ENCODE data around the gene DBNDD2.

DBNDD2 gene

DNA sequence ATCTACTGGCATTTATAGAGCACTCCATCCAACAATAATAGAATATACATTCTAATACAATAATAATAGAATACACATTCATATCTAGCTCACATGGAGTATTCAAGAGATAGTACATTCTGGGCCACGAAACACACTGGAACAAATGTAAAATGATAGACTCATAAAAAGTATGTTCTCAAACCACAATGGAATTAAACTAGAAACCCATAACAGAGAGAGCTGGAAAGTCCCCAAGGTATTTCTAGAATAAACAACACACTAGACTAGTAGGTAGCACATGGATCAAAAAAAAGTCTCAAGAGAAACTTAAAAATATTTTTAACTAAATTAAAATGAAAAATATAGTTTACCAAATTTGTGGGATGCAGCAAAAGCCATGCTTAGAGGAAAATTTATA lies 20.8 kb upstream of the DBNDD2 start:
- no peak for DNase-seq

DNA sequence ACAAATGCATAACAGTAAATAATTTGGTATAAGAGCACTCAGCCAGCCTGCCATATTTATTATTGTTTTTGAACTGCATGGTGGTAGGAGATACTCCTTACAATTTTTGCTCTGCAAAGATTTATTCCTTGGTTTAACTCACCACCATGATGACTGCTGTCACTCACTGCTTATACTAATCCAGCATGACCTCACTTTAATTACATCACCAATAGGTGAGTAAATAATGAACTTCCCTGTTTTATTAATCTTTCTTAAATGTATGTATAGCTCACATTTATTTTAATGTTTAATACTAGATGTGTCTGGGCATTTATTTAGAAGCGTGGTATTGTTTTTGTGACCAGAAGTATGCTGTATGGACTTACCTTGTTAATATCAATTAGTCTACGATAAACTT lies 17.2 kb upstream of the DBNDD2 start:
- no peak for DNase-seq

DNA sequence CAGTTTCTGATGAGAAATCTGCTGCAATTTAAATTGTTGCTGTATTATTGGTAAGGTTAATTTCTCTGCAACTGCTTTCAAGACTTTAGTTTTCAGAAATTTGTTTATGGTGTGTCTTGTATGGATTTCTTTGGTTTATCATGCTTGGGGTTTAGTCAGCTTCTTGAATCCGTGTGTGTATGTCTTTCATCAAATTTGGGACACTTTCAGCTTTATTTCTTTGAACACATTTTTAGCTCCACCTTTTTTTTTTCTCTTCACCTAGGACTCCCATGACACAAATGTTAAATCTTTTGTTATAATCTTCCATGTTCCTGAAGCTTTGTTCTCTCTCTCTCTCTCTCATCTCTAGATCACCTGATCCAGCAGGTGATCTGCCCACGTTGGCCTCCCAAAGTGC lies 16.5 kb upstream of the DBNDD2 start:
- DNase-seq: no peak

DNA sequence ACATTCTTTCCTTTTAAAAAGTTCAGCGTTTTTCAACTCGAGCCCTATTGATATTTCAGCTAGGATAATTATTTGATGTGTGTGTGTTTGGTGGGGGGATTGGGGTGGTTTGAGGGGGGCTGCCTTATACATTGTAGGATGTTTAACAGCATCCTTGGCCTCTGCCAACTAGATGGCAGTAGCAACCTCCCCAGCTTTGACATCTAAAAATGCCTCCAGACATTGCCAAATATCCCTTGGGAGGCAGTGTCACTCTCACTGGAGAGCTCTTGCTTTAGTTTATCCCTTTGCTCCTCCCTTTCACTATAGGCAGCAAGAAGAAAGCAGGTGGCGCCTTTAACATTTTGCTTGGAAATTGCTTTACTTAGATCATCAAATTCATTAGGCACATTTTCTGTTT lies 15.4 kb upstream of the DBNDD2 start:
- DNase-seq: no peak

DNA sequence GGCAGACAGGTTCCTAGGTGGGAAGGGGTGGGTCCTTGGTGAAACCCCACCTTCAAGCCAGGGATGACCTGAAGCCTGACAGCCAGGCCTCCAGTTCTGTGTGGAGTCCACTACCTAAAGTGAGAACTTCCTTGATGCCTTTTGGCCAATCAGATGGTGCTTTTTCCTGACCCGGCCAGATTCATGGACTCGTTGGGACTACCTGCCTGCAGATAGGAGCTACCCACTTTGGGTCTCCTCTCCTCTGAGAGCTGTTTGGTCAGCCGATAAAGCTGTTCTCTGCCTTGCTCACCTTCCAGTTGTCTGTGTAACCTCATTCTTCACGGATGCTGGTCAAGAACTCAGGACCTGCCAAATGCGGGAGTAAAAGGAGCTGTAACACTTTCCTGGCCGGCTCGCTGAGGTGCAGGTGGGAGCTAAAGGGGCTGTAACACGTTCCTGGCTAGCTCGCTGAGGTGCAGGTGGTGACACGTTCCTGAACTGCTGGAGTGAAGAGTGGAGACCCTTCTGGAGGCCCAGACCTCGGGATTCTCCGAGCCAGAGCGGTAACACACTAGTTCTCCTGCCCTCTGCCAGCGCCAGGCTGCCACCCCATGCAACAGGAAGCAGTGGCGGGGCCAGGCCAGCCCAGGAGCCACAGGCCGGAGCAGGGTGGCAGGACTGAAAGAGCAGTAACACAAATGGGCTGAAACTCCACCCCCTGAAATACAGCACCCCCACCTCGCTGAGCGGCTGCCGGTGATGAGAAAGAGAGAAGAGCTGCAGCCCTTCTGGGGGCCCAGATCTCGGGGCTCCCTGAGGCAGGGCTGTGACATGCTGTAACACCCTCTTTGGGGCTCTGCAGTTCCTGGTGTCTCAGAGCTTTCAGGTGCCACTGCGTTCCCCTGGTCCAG lies 13.6 kb upstream of the DBNDD2 start:
- DNase-seq: no peak

DNA sequence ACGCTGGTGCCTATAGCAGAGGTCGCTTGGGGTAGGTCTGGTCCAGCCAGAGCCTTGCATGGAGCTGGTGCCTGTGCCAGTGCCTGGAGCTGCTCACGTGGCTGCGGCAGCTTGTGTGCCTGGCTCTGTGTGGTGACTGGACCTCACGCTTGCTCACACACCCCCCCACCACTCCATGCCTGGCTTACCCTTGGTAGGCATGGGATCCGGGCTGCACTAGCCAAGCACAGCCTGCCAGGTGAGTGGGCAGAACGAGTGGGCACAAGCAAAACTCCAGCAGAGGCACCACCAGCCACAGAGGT lies 13.0 kb upstream of the DBNDD2 start:
- no peak for DNase-seq

DNA sequence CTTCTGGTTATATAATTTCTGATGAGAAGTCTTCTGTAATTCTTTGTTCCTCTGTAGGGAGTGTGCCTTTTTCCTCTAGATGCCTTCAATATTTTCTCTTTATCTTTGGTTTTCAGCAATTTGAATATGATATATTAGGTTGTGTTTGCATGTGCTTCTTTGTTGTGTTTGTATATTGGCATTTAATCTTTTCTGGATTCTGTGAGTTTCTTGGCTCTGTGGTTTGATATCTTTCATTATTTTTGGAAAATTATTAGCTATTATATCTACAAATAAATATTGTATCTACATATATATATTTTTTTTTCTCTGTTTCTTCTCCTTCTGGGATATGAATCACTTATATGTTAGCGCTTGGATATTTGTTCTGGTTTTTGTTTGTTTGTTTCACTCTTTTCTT lies 9.1 kb upstream of the DBNDD2 start:
- no peak for DNase-seq

DNA sequence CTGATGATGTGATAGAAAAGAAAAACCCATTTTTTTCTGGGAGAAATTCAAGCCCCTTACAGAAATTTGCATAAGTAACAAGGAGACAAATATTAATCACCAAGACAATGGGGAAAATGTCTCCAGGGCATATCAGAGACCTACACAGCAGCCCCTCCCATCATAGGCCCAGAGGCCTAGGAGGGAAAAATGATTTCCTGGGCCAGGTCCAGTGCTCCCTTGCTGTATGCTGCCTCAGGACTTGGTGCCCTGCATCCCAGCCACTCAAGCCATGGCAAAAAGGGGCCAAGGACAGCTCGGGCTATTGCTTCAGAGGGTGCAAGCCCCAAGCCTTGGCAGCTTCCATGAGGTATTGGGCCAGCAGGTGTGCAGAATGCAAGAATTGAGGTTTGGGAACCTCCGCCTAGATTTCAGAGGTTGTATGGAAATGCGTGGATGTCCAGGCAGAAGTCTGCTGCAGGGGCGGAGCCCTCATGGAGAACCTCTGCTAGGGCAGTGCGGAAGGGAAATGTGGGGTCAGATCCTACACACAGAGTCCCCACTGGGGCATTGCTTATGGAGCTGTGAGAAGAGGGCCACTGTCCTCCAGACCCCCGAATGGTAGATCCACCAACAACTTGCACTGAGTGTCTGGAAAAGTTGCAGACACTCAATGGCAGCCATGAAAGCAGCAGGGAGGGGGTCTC lies 7.6 kb upstream of the DBNDD2 start:
- DNase-seq: no peak

DNA sequence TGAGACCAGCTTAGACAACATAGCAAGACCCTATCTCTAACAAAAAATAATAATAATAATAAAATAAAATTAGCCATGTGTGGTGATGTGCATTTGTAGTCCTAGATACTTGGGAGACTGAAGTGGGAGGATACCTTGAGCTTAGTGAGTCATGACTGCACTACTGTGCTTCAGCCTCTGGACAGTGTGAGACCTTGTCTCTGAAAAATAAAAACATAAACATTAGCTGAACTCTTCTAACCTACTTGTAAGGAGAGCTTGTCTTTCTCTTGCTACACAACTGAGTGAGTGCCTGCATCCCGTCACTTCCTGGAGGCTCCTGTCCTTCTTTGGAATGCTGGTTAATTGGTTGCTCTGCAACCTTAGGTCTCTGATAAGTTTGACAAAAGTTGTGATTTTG lies 5.1 kb upstream of the DBNDD2 start:
- DNase-seq: no peak

DNA sequence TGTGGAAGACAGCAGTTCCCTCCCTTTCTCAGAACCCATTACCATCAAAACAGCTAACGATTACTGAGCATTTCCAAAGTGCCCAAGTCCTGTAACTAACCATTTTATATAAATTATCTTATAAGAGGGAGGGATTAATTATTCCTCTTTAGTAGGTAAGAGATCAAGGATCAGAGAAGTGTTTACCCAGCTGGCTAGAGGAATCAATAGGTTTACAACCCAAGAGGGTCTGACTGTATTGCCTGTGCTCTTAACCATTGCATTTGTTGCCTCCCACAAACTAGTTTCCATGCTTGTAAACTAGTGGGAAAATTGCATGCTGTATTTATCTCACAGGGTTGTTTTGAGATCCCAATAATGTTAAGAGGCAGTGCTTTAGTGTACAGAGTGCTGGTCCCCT lies 3.7 kb upstream of the DBNDD2 start:
- DNase-seq: no peak

DNA sequence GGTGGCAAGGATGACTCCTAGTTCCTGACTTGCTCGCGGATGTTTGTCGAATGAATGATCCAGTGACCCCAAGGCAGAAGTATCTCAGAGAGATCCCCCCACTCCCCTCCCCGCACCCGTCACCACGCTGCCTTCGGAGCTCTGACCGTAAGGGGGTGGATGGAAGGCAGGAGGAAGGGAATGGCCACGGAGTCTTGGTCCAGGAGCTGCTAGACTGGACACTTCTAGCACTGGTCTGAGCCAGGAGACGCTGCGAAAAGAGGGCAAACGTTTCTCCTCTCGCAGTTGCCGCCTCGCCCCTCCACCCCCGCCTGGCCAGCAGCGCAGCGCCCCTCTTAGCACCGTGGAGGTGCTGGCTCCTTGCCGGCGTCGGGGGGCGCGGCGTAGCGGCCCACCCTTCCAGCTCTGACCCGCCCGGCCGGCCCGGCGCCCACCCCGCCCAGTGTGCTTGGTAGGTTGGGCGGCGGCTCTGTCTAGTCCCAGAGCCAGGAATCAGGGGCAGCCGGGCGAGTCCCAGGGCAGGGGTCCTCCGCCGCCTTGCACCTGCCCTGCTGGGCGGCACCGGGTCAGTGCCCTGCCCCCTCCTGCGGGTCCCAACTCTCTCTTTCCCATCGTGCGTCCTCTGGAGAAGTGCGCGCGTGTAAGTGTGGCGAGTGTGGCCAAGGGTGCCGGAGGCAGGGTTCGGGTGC lies 2.4 kb upstream of the DBNDD2 start:
- DNase-seq: no peak

DNA sequence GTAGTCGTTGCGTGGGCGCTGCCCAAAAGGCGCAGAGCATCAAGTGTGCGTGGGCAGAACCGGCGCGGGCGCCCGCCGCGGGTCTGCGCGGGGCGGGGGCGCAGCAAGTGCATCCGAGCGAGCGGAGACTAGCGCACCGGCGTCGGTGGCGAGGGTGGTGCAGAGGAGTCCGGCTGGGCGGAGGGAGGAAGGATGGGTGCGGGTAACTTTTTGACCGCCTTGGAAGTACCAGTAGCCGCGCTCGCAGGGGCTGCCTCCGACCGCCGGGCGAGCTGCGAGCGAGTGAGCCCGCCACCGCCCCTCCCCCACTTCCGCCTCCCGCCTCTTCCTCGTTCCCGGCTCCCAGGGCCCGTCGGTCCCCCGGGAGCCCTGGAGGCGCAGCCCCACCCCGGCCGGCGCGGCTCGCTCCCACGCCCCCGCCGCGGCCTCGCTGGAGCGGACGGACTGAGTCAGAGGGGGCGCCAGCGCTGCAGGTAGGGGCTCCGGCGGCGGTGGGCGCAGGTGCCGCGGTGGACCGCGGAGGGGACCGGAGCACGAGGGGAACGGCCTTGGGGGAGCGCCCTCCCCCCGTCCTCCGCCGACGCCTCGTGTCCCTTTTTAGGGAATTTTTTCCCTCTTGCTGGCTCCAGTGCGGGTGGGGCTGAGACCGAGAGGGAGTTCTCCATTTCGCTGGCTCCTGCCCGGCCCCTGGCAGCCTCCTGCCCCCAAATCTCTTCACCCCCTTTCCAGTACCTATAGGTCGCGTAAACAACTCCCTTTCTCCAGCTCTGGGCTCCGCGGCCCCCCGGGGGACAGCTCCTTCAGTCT lies 1.6 kb upstream of the DBNDD2 start:
- DNase-seq: peak in 1 of 2 donors; percentile 40

DNA sequence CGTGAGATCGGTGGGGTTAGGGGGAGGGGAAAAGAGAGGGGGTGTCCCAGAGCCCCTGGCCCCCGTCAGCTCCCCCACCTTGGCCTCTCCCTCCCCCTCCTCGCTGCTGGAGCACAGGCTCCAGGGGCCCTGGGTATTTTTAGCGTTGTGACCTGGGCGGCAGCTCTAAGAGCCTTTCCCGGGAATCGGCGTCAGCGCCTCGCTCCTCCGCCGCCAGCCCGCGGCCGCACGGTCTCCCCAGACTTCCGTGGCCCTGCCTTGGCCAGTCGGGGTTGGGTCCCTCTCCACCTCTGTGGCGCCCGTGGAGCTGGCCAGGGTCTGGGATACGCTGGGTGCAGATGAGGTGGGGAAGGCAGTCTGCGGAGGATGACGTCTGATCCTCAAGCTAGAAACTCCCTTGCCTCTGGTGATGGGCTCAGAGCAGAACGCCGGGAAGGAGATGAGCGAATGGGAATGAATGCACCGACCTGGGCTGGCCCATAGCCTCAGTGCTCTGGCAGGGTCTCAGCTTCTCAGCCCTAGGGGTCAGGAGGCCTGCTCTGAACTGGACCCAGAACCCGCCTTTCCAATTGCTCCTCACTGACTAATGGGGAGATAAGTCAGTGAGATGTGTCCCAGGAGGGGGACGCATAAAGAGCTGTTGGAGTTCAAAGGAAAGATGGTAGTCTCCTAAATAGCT lies 883 bp upstream of the DBNDD2 start:
- DNase-seq: no peak

DNA sequence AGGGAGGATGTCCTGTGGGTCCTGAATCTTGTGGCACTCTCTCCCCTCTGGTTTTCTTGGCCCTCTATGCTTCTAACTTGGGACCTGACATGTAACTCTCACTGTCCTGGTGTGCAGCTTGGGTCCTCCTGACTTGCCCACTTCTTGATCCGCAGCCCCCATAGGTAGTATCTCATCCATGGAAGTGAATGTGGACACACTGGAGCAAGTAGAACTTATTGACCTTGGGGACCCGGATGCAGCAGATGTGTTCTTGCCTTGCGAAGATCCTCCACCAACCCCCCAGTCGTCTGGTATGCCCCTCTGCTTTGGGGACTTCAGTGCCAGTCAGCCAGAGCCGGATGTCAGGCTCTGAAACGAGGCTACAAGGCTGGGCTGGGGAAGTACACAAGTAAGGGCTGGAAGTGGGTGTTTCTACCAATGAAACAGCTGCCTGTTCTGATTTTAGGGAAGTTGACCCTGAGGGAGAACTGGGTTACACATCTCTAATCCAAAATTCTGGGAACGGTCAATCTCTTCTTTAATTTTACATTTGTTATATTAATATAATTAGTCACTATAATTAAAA lies 641 bp downstream of the DBNDD2 start:
- DNase-seq: no peak

DNA sequence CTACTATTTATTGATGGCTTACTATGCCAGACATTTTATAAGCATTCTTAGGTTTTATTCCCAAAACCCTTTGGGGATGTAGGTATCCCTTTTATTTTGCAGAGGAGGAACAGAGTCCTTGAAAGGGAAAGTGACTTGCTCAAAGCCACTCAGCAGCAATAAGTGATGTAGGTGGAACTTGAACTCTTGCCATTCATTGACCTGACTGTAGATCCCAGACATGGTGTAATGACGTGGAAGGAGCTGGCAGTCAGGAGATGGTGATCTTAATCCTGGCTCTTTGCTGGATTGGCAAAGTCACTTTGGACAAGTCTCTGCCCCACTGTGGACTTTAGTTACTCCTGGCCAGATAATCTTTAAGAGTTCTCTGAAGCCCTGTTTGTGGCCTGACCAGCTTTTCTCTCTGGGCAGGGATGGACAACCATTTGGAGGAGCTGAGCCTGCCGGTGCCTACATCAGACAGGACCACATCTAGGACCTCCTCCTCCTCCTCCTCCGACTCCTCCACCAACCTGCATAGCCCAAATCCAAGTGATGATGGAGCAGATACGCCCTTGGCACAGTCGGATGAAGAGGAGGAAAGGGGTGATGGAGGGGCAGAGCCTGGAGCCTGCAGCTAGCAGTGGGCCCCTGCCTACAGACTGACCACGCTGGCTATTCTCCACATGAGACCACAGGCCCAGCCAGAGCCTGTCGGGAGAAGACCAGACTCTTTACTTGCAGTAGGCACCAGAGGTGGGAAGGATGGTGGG lies 1.6 kb downstream of the DBNDD2 start:
- no peak for DNase-seq

DNA sequence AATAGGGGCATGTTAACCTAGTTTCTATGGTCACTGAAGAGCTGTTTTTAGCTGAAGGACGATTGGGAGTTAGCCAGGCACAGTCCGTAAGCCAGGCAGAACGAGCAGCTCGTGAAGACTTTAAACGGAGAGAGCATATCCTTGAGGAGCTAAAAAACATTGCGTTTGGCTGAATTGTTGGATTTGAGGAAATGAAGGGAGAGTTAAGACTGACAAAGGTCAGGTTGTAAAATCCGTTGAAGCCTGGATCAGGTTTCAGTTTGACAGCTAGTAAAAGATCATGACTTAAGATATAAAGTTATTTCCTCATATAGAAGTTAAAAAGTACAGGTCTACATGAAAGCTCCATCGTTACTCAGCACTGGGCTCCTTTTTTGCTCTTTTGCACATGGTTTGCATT lies 2.8 kb downstream of the DBNDD2 start:
- no peak for DNase-seq

DNA sequence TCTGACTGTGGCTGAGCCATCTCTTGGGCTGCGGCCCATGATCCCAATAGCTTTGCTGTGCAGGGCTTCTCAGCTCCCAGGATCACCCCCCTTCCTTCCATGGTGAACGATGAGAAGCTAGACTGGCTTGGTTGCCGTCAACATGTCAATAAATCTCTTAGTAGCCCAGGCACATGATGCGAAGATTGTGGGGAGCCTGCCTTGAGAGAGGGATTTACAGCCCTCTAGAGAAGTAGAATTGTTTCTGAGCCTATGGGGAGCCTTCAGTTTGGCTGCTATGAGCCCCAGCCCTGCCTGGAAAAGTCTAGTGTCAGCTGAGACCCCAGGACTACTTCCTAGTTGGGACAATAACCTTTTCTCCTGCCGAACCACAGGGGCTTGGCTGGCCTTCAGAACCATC lies 4.6 kb downstream of the DBNDD2 start:
- no peak for DNase-seq

DNA sequence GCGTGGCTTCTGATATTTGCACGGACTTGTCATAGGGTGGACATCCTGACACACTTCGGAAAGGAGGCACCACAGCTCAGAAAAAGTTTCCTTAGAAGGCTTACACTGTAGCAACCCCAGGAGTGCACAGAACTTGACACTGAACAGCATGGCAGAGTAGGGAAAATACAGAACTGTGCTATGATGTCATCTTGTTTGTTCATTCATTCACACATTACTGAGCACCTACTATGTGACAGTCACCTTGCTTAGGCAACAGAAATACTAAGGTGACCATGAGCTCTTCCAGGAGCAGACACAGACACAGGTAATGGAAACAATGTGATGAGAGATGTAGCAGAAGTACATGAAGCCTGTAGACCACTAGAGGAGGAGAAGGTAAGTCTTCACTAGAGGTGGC lies 5.4 kb downstream of the DBNDD2 start:
- no peak for DNase-seq

DNA sequence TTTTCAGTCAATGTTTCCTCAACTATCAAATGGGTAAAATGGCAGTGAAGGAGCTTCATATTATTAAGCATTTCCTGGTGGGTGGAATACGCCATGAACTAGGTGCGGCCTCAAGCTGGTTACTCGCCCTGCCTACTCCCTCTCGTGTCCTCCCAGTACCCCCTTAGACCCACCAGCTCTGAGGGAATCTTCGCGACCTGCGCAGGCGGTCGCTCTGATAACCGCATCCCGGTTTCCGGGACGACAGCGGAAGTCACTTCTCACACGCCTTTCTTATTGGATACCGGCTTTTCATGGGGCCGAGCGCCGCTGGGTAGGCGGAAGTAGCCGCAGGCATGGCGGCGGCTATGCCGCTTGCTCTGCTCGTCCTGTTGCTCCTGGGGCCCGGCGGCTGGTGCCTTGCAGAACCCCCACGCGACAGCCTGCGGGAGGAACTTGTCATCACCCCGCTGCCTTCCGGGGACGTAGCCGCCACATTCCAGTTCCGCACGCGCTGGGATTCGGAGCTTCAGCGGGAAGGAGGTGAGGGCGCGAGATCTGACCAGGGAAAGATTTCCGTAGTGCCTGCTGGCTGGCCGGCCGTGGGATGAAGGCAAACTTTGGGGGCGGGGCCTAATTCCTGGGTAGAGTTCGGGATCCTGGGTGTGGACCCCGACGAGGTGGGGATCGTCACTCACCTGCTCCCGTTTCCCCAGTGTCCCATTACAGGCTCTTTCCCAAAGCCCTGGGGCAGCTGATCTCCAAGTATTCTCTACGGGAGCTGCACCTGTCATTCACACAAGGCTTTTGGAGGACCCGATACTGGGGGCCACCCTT lies 7.9 kb downstream of the DBNDD2 start, which contains the start of gene PIGT:
TSS of gene PIGT (plus strand) at position 320 of the 816 bp plus-strand sequence. CDS start at position 336, 16 bp downstream.
- DNase-seq: peak; percentile 88 to 91

DNA sequence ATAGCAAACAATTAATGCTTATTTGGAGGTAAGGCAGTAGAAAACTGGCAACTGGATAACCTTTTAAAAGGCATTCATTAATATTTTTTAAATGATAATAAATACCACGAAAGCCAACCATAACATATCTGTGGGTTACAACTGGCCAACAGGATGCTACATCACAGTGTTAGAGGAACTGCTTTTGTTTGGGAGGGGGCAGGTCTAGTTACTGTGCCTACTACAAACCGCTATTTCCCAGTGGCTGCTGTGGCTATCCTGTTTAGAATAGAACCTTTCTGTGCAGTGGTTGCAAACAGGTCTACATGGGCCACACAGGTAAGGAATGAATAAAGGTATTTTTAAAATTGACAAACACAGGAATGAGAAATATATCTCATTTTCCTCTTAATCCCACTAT lies 8.8 kb downstream of the DBNDD2 start:
- no peak for DNase-seq
